Sigmoid colon (tissue), 7 donors: Measurements from ENCODE around the gene AVEN. TPM values are rescaled to one million over a fixed set of nuclear protein-coding genes. Genes with fewer than 3 reads are reported as not detected.

Experiments used
- DNase-seq: peaks from one replicate; pipeline ENCODE4 v3.0.0-alpha.2; 2019
- H3K27ac ChIP-seq, 4 donors: fragments of 200-600 bp; sonication (generic); one replicate each; pipeline ENCODE4 v1.5.1; 2016 to 2019; ENCODE audit warnings: mild to moderate bottlenecking in 1 of 4
- H3K27me3 ChIP-seq, 3 donors: fragments of 200-600 bp; sonication (generic); one replicate each; pipeline ENCODE4 v1.5.1; 2019; ENCODE audit warnings: mild to moderate bottlenecking in 1 of 3
- H3K36me3 ChIP-seq, 4 donors: fragments of 200-600 bp; sonication (generic); one replicate each; pipeline ENCODE4 v1.5.1; 2016 to 2019
- H3K4me1 ChIP-seq, 4 donors: fragments of 200-600 bp; sonication (generic); one replicate each; pipeline ENCODE4 v1.5.1; 2017 to 2019
- H3K4me3 ChIP-seq, 4 donors: fragments of 200-600 bp; sonication (generic); one replicate each; pipeline ENCODE4 v1.5.1; 2017 to 2019; ENCODE audit warnings: mild to moderate bottlenecking in 2 of 4, moderate library complexity in 1 of 4
- H3K9me3 ChIP-seq, 4 donors: fragments of 200-600 bp in 3 of 4; sonication (generic) in 3 of 4; one replicate each; pipeline versions ENCODE4 v1.5.1 to v1.6.1; 2013 to 2019
- CTCF ChIP-seq, 4 experiments: fragments of 450-650 bp in 3 of 4; fragments of 200-600 bp in 1 of 4; IDR thresholded peaks; one replicate each; pipeline ENCODE4 v1.5.1; 2016 to 2019; ENCODE audit warnings: antibody characterized with exemption in 4 of 4, mild to moderate bottlenecking in 3 of 4, moderate library complexity in 2 of 4
- EP300 ChIP-seq, 4 donors: sonication (generic); formaldehyde crosslinking; IDR thresholded peaks; one replicate each; pipeline ENCODE4 v1.6.1; 2017; ENCODE audit warnings: antibody characterized with exemption in 4 of 4
- POLR2A ChIP-seq, 2 donors: fragments of 450-650 bp; IDR thresholded peaks; one replicate each; pipeline ENCODE4 v1.6.1; 2016; ENCODE audit warnings: antibody characterized with exemption in 2 of 2, mild to moderate bottlenecking in 2 of 2, moderate library complexity in 2 of 2
- POLR2AphosphoS5 ChIP-seq, 4 donors: sonication (generic); formaldehyde crosslinking; IDR thresholded peaks; one replicate each; pipeline ENCODE4 v1.6.1; 2017; ENCODE audit warnings: antibody characterized with exemption in 4 of 4
- WGBS, 2 donors: extraction: QIAGEN DNeasy Blood & Tissue Kit; methylation state at CpG; one replicate each; pipeline ENCODE4 v1.1.7; 2013; 5-methylcytosine and 5-hydroxymethylcytosine counted together
- intact Hi-C: fragments of 100-400 bp; cut with DNase I; formaldehyde crosslinking; loops from one replicate; pipeline ENCODE4 v1.15.1; 2023
- polyA plus RNA-seq, 3 donors: library from polyadenylated mRNA; stranded (reverse); fragments of 200-250 nt; gene quantifications; one replicate each; pipeline ENCODE4 v1.2.3, GENCODE V29; 2013
- total RNA-seq, 4 donors: library from RNA; depleted of rRNA; stranded (reverse); fragments of >200 nt; gene quantifications; one replicate each; pipeline ENCODE4 v1.1.0, GENCODE V29; 2016
- donor health status: healthy with polysubstance abuse.
- donor health status: Bipolar disorder and iron deficiency.
- donor health status: healthy.

Gene AVEN
- total and polyA plus RNA-seq, 7 donors, result 9.2 to 23.3 (median 15.0) TPM

- intact Hi-C loops, result no loop called here
- WGBS, 2 donors, result 81 to 92% methylated on average over 2 of the region's 2 CpGs
- DNase-seq, result no peak
- Histone ChIP-seq H3K4me1 (peaks cover 0 to 11% (median 4%) of the 10 kb centered on the region in 4 donors), H3K9me3 (no peaks in the 10 kb centered on the region), H3K27me3 (no peaks in the 10 kb centered on the region), H3K36me3 (no peaks in the 10 kb centered on the region), H3K4me3 (no peak overlapping the region), H3K27ac (no peak overlapping the region)
- TF ChIP-seq EP300 (IDR thresholded peaks at IDR 0.05), result no peak
- TF ChIP-seq POLR2A (IDR thresholded peaks at IDR 0.05), result no peak
- no peak for TF ChIP-seq CTCF (IDR thresholded peaks at IDR 0.05)
- no peak for TF ChIP-seq POLR2AphosphoS5 (IDR thresholded peaks at IDR 0.05)
Observed at GRCh38 chr15:34043813-34044212, 4.8 kb upstream of the AVEN start.

GRCh38 chr15:34043391-34043790 lies 4.4 kb upstream of the AVEN start:
- H3K27ac ChIP-seq, result no peak overlapping the region
- H3K27me3 ChIP-seq, result no peaks in the 10 kb centered on the region
- no peak for TF ChIP-seq POLR2AphosphoS5 (IDR thresholded peaks at IDR 0.05)
- TF ChIP-seq EP300 (IDR thresholded peaks at IDR 0.05), result no peak
- TF ChIP-seq POLR2A (IDR thresholded peaks at IDR 0.05), result no peak
- no peak for TF ChIP-seq CTCF (IDR thresholded peaks at IDR 0.05)
- H3K4me1 ChIP-seq, result peaks cover 0 to 11% (median 4%) of the 10 kb centered on the region in 4 donors
- H3K9me3 ChIP-seq, result no peaks in the 10 kb centered on the region
- no peaks in the 10 kb centered on the region for H3K36me3 ChIP-seq
- H3K4me3 ChIP-seq, result no peak overlapping the region
- WGBS, 2 donors, result 77 to 83% methylated on average over 1 of the region's 1 CpG
- intact Hi-C loops, result no loop called here
- DNase-seq, result no peak

GRCh38 chr15:34039790-34040113 lies 748 bp upstream of the AVEN start:
- Histone ChIP-seq H3K4me1 (peaks cover 0 to 14% (median 6%) of the 10 kb centered on the region in 4 donors), H3K36me3 (no peaks in the 10 kb centered on the region), H3K27me3 (no peaks in the 10 kb centered on the region), H3K4me3 (peak overlapping the region in 3 of 4 donors; percentile 79 to 90 (median 85)), H3K9me3 (no peaks in the 10 kb centered on the region), H3K27ac (peak overlapping the region; percentile 88 to 97 (median 91))
- TF ChIP-seq POLR2AphosphoS5 (IDR thresholded peaks at IDR 0.05), result no peak
- no peak for TF ChIP-seq POLR2A (IDR thresholded peaks at IDR 0.05)
- TF ChIP-seq EP300 (IDR thresholded peaks at IDR 0.05), result no peak
- TF ChIP-seq CTCF (IDR thresholded peaks at IDR 0.05), result no peak
- intact Hi-C loops, result no loop called here
- WGBS, 2 donors, result 45 to 85% methylated on average over 1 of the region's 1 CpG
- no peak for DNase-seq

- Histone ChIP-seq H3K36me3 (no peaks in the 10 kb centered on the region), H3K4me3 (peak overlapping the region; percentile 79 to 90 (median 84)), H3K4me1 (peaks cover 0 to 14% (median 6%) of the 10 kb centered on the region in 4 donors), H3K27me3 (no peaks in the 10 kb centered on the region), H3K27ac (peak overlapping the region; percentile 88 to 97 (median 91)), H3K9me3 (no peaks in the 10 kb centered on the region)
- TF ChIP-seq CTCF (IDR thresholded peaks at IDR 0.05) (no peak), POLR2AphosphoS5 (IDR thresholded peaks at IDR 0.05) (peak; percentile 40 to 77 (median 66)), EP300 (IDR thresholded peaks at IDR 0.05) (no peak), POLR2A (IDR thresholded peaks at IDR 0.05) (no peak)
- DNase-seq, result peak; percentile 88
- intact Hi-C loops, result no loop called here
- WGBS, 2 donors, result 0 to 1% methylated on average over 69 of the region's 70 CpGs
Observed at GRCh38 chr15:34038023-34038870, 757 bp downstream of the AVEN start.
